ENCODE measurements around the gene GDAP2.

GRCh38 chr1:117921991-117922390 is 7.4 kb downstream of the GDAP2 start:
- TF ChIP-seq PATZ1 (CRISPR knock-in tag; IDR thresholded peaks at IDR 0.05; ENCODE audit: borderline replicate concordance), result no peak
- no peak for TF ChIP-seq ZNF565 (CRISPR knock-in tag; conservative IDR thresholded peaks at IDR 0.05; ENCODE audit: low read depth)
- TF ChIP-seq CREB5 (CRISPR knock-in tag; IDR thresholded peaks at IDR 0.05; ENCODE audit: low read depth), result no peak
- TF ChIP-seq ESRRG (CRISPR knock-in tag; IDR thresholded peaks at IDR 0.05), result no peak
- TF ChIP-seq ZFP3 (CRISPR knock-in tag; IDR thresholded peaks at IDR 0.05), result no peak
- no peak for TF ChIP-seq ZFP30 (CRISPR knock-in tag; IDR thresholded peaks at IDR 0.05)
- no peak for TF ChIP-seq ARNTL (CRISPR knock-in tag; IDR thresholded peaks at IDR 0.05; ENCODE audit: borderline replicate concordance, low read depth)
- no peak for TF ChIP-seq TCF4 (CRISPR knock-in tag; IDR thresholded peaks at IDR 0.05; ENCODE audit: borderline replicate concordance)

Measured in SK-N-SH treated with all-trans-retinoic acid at 6 μM for 48 hours (cell line).